Fibroblast of lung (primary cell): ENCODE results near the gene PIN4. TPM values are rescaled to one million over a fixed set of nuclear protein-coding genes. Genes with fewer than 3 reads are reported as not detected.

Experiments used
- DNase-seq, 2 donors: peaks; one replicate each; pipeline versions ENCODE4 v3.0.0 to v3.0.0-alpha.2; 2010; ENCODE audit warnings: low read depth in 2 of 2
- H2AFZ ChIP-seq: 2 replicates; pipeline ENCODE4 v1.5.1; 2012; ENCODE audit warnings: low read length, control low read depth, inconsistent platforms
- H3K27ac ChIP-seq: 2 replicates; pipeline ENCODE4 v1.5.1; 2011; ENCODE audit warnings: low read length, control low read depth; ENCODE audit not compliant: insufficient read depth
- H3K27me3 ChIP-seq: 2 replicates; pipeline ENCODE4 v1.5.1; 2011; ENCODE audit warnings: mild to moderate bottlenecking, low read length; ENCODE audit not compliant: control insufficient read depth, insufficient read depth
- H3K36me3 ChIP-seq: 2 replicates; pipeline ENCODE4 v1.5.1; 2011; ENCODE audit warnings: low read length; ENCODE audit not compliant: control insufficient read depth, insufficient read depth
- H3K4me1 ChIP-seq: 2 replicates; pipeline ENCODE4 v1.5.1; 2011; ENCODE audit warnings: low read length; ENCODE audit not compliant: control insufficient read depth, insufficient read depth; ENCODE audit errors: extremely low read depth
- H3K4me2 ChIP-seq: 2 replicates; pipeline ENCODE4 v1.5.1; 2011; ENCODE audit warnings: low read length, control low read depth; ENCODE audit not compliant: insufficient read depth; ENCODE audit errors: extremely low read depth
- H3K4me3 ChIP-seq, 4 experiments: fragments of 200-600 bp in 1 of 4; sonication (generic) in 1 of 4; replicated peaks in 1 of 4; 2 replicates each; pipeline ENCODE4 v1.5.1; 2011 to 2016; ENCODE audit warnings: low read length in 4 of 4, low read depth in 3 of 4, mild to moderate bottlenecking in 3 of 4, control low read depth in 2 of 4, inconsistent platforms in 1 of 4, mixed read lengths in 1 of 4; ENCODE audit not compliant: insufficient read depth in 1 of 4; ENCODE audit errors: control extremely low read depth in 1 of 4
- H3K79me2 ChIP-seq: 2 replicates; pipeline ENCODE4 v1.5.1; 2012; ENCODE audit warnings: mild to moderate bottlenecking, low read length, inconsistent platforms; ENCODE audit not compliant: control insufficient read depth, insufficient read depth
- H3K9ac ChIP-seq: 2 replicates; pipeline ENCODE4 v1.5.1; 2011; ENCODE audit warnings: mild to moderate bottlenecking, low read length, control low read depth; ENCODE audit not compliant: insufficient read depth
- H3K9me3 ChIP-seq: 2 replicates; pipeline ENCODE4 v1.5.1; 2012; ENCODE audit warnings: low read depth, low read length; ENCODE audit not compliant: control insufficient read depth, insufficient read depth
- H4K20me1 ChIP-seq: 2 replicates; pipeline ENCODE4 v1.5.1; 2011; ENCODE audit warnings: low read length; ENCODE audit not compliant: control insufficient read depth, insufficient read depth; ENCODE audit errors: extremely low read depth
- CTCF ChIP-seq, 2 donors: IDR thresholded peaks in 1 of 2; conservative IDR thresholded peaks in 1 of 2; 1 replicate in 1 of 2; 2 replicates in 1 of 2; pipeline ENCODE4 v1.5.1; 2011 to 2012; ENCODE audit warnings: low read length in 2 of 2, control low read depth in 1 of 2, inconsistent platforms in 1 of 2, low read depth in 1 of 2, mild to moderate bottlenecking in 1 of 2
- EZH2 ChIP-seq: IDR thresholded peaks from 2 replicates; pipeline ENCODE4 v1.5.1; 2012; ENCODE audit warnings: low read length, control low read depth, mild to moderate bottlenecking; ENCODE audit errors: missing control alignments
- polyA plus RNA-seq, 2 donors: library from polyadenylated mRNA; depleted of rRNA in 1 of 2; stranded (reverse) in 1 of 2; unstranded in 1 of 2; fragments of >200 nt; gene quantifications; 2 replicates each; pipeline ENCODE4 v1.2.1, GENCODE V29; 2011 to 2012; ENCODE audit warnings: missing spikeins in 1 of 2
- total RNA-seq: library from RNA; depleted of rRNA; stranded (reverse); fragments of >200 nt; gene quantifications from 2 replicates; pipeline ENCODE4 v1.2.1, GENCODE V29; 2014

PIN4 gene
- total and polyA plus RNA-seq, 2 donors (not counting 1 experiment from before 2014, with no cell fraction given): 5.1 to 22.0 TPM

DNA sequence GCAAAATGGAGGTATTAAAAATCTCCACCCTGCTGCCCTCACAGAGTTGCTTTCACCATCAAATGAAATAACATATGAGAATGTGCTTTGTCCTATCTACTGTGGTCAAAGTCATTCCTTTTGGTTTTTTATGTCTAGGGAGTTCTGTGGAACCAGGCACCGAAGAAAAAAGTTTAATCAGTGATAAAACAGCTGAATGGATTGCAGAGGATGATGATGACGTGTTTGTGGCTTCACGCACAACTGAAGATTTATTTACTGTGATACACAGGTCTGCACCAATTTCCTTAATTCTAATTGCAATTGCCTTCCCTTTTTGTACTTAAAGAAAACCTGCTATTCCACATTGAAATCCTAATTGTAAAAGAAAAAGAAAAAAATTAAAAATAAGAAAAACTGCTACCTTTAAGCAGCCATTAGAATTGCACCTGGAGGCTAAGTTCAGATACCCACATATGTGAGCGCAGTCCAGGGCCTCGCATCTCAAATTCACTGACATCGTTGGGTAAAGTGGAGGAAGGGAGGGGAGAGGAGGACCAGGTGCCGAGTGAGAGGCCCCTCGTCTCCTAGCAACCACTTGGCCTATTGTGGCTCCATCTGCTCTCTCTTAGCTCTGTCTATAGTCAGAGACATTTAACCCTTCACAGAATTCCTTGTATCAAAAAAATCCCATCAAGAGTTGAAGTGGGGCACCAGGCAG lies 39.3 kb upstream of the PIN4 start:
- Histone ChIP-seq H2AFZ (no peak overlapping the region), H3K4me3 (no peak overlapping the region), H3K4me2 (no peak overlapping the region), H3K4me1 (no peaks in the 10 kb centered on the region), H3K27me3 (no peaks in the 10 kb centered on the region), H4K20me1 (no peaks in the 10 kb centered on the region), H3K9ac (no peak overlapping the region), H3K27ac (no peak overlapping the region), H3K36me3 (no peaks in the 10 kb centered on the region), H3K79me2 (no peaks in the 10 kb centered on the region), H3K9me3 (no peaks in the 10 kb centered on the region)
- DNase-seq: peak in 1 of 2 donors; percentile 60
- TF ChIP-seq CTCF (conservative IDR thresholded peaks at IDR 0.05 in 1 of 2, IDR thresholded peaks at IDR 0.05 in 1 of 2; ENCODE audit: low read depth in 1 of 2, low read length in 2 of 2) (no peak), EZH2 (no peak)

GRCh38 chrX:72142794-72143608 lies 38.6 kb upstream of the PIN4 start:
- no peak for TF ChIP-seq CTCF (conservative IDR thresholded peaks at IDR 0.05 in 1 of 2, IDR thresholded peaks at IDR 0.05 in 1 of 2; ENCODE audit: low read depth in 1 of 2, low read length in 2 of 2)
- no peak for TF ChIP-seq EZH2
- H2AFZ ChIP-seq: no peak overlapping the region
- H3K9me3 ChIP-seq: no peaks in the 10 kb centered on the region
- H3K9ac ChIP-seq: no peak overlapping the region
- no peak overlapping the region for H3K27ac ChIP-seq
- H3K27me3 ChIP-seq: no peaks in the 10 kb centered on the region
- H3K4me1 ChIP-seq: no peaks in the 10 kb centered on the region
- H3K36me3 ChIP-seq: no peaks in the 10 kb centered on the region
- H4K20me1 ChIP-seq: no peaks in the 10 kb centered on the region
- no peaks in the 10 kb centered on the region for H3K79me2 ChIP-seq
- no peak overlapping the region for H3K4me3 ChIP-seq
- DNase-seq: no peak
- H3K4me2 ChIP-seq: no peak overlapping the region

- H3K9me3 ChIP-seq: no peaks in the 10 kb centered on the region
- H2AFZ ChIP-seq: no peak overlapping the region
- TF ChIP-seq EZH2 (no peak), CTCF (conservative IDR thresholded peaks at IDR 0.05 in 1 of 2, IDR thresholded peaks at IDR 0.05 in 1 of 2; ENCODE audit: low read depth in 1 of 2, low read length in 2 of 2) (no peak)
Observed at GRCh38 chrX:72143609-72143907, 38.0 kb upstream of the PIN4 start.

More at GRCh38 chrX:72143609-72143907, 38.0 kb upstream of the PIN4 start:
- no peak overlapping the region for H3K4me2 ChIP-seq
- H3K79me2 ChIP-seq: no peaks in the 10 kb centered on the region
- no peaks in the 10 kb centered on the region for H3K27me3 ChIP-seq
- H3K4me1 ChIP-seq: no peaks in the 10 kb centered on the region
- no peak for DNase-seq
- H4K20me1 ChIP-seq: no peaks in the 10 kb centered on the region
- no peak overlapping the region for H3K9ac ChIP-seq
- no peaks in the 10 kb centered on the region for H3K36me3 ChIP-seq
- H3K4me3 ChIP-seq: no peak overlapping the region
- H3K27ac ChIP-seq: no peak overlapping the region
